HG03521 (cell line): ENCODE data around the gene TTC28.

Experiments
- ATAC-seq: cut with Tn5 transposase; IDR thresholded peaks from one replicate; pipeline ENCODE4 v1.9.1; 2021; ENCODE audit warnings: mild to moderate bottlenecking, moderate library complexity; ENCODE audit not compliant: unreplicated experiment

Gene TTC28

DNA sequence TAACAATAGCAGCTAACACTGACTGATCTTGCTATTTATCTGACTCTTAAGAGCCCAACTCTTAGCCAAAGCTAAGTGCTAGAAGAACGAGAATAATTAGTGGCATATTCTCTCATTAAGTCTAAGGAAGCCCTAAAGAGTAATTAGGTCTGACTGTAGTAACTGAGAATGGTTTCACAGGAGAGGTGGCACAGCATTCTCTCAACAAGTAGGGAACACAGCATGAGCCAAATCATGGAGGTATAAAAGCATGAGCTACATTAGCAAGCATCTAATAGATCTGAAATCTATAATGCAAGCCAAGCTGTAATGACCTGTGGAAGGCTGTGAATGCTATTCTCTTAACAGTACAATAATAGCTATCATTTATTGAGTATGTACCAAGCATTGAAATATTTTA is 230.6 kb downstream of the TTC28 start:
- ATAC-seq: no peak

DNA sequence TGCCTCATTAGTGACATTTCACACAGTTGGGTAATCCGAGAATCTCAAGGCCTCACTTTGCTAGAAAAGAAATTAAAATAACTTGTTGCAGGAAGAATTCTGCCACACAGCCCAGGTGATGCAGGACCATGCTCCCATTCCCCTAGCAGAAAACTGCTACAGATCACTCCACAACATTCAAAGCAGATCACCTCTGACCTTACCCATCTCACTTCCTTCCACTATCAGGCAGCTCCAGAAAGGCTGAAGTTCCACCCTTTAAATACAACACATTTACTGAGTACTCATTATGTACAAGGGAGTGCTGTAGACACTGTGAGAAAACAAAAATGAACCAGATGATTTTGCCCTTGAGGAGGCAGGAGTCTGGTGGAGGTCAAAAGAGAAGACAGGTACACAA is 231.0 kb downstream of the TTC28 start:
- ATAC-seq: no peak

DNA sequence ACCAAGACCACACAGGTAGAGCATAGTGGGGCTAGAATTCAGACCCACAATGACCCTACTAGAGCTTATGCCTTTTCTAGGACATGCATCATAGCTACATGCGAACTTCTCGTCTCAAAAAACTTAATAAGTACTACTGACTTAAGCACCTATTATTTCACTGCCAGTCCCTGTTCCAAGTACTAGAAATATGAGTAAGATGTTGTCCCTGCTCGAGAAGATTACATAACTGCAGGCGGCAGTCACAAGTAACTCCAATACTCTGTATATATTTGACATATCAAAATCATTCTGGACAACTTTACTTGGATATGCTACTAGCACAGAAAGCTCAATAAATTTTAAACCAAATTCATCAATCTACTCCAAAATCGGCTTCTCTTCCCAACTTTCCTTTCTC is 235.0 kb downstream of the TTC28 start:
- ATAC-seq: no peak

DNA sequence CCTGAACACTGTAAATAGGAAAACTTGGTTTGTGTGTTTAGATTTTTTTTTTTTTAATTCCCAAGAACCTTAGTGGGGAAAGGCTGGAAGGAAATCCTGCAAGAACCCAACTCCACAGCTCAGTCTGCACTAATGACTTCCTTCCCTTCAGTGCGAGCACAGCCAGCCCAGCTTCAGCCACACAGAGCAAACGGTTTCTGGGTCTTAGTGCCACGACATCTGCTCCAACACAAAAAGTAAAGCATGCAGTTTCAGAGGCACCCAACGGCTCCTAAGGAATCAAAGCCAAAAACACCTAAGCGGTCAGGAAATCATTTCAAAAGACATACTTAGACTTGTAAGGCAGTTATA is 236.1 kb downstream of the TTC28 start:
- no peak for ATAC-seq

DNA sequence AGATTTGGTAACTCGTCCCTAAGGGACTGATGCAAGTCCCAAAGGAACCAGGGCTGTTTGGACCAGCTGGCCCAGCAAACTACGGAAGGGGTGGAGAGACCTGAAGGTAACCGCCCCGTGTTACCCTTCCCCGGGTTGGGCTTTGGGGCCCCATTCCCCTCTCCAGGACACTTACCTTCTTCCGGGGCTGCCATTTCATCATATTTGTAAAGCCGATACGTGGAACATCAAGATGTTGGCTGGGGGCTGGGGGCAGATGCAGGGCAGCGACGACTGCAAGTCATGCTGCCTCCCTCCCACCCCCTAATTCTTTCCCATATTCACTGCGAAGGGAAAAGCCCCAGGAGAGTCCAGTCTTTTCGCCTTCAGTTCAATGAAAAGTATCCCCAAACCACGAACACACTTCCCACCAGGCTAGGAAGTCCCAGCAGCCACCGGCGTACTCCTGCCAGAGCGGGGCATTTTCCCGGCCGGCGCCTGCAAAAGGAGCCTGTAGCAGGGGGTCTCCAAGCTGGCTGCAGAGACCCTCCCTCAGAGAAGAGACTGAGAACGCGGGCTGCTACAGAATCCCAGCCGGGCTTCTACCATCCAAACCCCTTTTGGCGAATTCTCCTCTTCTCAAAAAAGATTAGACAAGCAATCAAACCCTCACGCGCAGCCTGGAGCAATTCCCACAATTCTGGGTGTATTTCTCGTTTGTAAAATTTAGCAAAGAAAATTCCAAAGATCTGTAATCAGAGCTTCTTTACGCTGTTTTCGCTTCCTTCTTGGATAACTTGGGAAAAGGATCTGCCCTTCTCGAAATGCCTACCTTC is 236.7 kb downstream of the TTC28 start:
- ATAC-seq: no peak

DNA sequence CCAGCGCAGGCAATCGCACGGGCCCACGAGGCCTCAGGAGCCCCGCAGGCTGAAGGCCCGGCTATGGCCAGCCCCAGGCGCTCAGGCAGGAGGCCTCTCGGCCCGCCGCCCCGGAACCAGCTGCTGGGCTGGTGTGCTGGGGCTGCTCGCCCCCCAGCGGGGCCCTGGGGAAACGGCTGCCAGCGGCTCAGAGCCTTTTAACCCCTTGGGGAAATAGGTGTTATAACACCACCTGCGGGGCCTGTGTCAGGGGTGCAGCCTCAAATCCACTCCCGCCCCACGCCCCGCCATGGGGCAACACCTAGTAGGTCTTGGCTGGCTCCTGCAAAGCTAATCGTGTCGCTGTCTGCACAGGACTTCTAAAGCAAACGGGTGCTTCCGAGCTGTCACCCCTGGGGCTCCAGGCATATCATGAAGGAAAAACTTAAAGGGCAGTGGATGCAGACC is 237.4 kb downstream of the TTC28 start:
- ATAC-seq: no peak

DNA sequence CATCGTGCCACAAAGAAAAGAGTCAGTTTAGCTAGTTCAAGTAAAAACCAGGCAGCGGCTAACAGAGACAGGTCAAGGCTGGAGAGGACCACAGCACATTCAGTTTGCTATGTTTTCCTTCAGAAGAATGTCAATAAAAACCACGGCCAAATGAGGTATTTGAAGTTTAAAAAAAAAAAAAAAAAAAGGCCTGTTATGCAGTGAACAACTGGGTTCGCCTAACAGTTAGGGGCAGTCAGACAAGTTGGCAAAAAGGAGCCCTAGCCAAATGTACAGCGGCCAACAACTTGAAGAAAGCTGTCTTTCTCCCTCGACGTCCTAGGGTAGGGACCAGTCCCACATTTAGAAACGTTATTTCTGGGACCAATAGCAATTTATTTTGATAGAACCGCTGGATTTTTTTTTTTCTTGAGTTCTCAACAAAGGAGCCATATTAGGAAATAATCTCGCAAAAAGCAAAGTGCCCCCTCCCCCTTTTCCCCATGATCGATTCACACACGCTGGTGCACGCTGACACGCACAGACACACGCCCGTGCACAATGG is 237.8 kb downstream of the TTC28 start:
- no peak for ATAC-seq

DNA sequence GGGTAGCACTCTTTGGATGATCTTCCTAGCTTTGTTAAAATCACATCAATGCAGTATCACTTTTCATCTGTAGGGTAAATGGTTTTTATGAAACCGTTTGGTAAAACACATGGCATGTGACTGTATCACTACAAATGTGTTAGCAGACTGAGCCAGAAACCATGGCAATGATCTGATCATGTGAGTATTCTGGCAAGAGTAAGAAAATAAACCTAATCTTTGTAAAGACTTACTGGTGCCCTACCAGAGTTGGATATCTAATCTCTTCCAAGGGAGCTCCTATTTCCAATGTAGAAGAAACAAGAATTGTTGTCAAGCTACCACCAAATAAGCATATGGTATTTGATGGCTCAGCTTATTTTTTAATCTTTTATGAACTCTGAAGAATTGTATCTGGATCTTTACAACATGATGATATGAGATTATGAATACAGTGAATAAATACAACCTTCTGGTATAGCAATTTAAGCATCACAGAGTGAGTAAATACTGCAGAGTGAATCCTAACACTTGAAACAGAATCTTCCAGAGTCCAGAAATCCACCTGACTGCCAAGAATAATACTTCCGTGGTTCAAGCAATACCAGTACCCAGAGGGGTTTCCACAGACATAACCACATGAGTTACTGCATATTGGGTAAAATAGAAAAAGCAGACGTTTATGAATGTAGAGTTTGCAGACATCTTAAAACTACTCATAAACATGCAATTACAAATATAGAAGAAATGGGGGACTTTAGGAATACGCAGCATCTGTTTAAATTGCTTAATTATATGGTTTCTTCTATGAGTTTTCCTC is 238.8 kb downstream of the TTC28 start:
- ATAC-seq: no peak

DNA sequence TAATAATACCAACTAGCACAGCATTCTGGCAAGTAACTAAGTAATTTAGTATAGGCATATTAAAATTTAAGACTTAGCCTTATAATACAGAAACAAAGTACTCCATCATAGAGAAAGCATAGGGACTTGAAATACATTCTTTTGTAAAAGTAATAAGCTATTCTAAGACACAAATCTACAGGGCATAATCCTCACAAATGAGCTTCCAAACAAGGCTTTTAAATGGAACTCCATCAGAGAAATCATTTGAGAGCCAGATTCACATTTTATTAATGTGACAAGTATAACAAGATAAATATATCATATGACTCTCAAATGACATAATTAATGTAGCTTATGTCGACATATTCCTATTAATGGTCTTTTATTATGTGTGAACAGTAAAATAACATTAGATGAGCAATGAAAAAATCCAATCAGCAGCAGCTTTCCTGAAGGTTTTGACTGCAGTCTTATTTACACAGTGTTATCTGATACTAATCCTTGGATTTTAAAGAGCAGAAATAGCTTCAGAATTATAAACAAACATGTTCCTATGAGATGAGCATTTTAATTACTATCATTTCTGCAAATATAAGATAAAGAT is 241.4 kb downstream of the TTC28 start:
- no peak for ATAC-seq

DNA sequence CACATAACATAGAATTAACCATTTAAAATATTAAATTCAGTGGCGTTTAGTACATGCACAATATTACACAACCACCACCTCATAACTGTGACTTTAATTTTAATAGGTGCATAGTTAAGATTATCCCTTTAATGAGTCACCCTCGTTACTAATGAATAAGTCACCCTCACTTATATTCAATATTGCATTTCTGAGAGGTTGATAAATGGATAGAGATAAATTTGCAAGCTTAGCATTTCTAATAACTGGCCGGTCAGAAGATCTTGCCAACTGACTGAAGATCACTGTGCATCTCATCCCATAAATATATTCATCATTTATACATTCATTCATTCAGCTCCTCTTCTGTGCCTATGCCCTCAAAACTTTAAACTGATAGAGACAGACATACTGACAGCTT is 243.7 kb downstream of the TTC28 start:
- ATAC-seq: no peak

DNA sequence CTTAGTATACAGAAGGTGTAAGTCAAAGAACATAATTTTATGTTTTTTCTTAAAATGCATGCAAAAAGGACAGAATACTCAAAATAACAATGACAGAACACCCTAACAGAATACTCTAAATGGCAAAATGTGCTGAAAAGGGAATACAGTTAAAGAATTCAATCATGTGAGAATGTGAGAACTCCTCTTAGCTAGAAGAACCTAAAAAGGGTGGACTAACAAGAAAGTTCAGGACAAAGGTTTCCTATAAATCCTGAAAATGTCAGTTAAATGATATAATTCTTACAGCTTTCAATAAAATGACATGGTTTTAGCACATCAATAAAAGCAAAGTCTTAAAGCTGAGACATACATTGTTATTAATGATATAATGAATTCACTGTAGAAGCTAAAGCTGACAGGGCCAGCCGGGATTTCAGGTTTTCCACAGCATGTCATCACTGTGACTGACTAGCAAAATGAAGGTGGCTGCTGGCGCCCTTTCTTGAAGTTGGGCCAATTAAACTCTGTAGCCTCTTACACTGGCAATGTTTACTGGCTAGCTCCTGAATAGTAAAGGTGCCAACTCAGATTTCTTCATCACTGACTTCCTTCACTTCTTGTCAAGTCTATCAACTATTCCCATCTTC is 244.4 kb downstream of the TTC28 start:
- ATAC-seq: no peak

DNA sequence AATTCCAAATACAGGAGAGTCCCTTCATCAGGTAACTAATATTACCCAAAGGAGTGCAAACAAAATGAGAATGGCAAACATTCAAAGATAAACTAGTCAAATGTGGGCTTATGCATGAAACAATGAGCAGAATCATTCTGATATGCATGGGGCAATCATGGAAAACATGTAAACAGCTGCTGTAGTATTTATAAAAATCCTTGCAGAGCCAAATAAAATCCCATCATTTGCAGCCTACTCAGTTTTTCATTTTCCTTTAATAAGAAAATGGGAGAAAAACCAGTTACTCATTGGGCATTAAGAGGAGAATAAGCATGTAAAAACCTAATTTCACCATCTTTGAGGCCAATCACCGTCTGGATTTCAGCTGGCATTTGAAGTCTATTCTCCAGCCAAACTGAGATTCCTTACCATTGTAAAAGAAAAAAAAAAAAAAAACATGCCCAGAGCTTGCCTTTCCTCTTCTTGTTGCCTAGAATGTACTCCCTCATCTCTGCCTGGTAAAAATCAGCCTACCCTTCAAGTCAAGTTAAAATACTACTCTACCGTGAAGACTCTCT is 249.1 kb downstream of the TTC28 start:
- no peak for ATAC-seq

DNA sequence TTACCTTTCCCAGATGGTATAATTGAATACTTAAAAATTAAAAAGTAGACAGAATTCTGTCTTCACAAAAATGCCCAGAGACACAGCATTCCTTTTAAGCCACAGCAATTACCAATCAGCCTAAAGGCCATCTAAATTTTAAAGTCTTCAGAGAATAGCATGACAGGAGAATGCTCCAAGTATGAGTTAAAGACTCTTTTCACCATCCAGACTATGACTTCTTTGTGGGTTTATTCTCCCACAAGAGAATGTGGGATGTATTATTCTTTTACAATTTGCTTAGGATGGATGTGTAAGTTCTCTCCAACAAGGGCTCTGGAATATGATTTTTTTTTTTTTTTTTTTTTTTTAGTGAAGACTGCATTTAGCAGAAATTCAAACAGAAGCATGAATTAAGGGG is 249.9 kb downstream of the TTC28 start:
- ATAC-seq: no peak

DNA sequence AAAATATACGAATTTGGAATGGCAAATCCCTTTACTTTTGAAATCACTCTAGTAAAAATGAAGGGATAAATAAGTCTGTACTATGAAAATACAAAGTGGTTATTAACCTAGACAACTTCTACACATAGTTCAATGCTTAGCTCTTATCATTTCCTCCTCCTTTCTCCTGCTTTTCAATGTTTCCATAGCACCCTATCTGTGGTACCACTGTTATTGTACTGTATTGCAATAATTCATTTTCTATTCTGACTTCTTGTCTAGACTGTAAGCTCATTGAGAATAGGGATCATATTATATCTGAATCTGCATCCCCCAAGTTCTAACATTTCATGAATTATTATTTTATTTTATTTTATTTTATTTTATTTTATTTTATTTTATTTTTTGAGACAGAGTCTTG is 251.4 kb downstream of the TTC28 start:
- ATAC-seq: no peak

DNA sequence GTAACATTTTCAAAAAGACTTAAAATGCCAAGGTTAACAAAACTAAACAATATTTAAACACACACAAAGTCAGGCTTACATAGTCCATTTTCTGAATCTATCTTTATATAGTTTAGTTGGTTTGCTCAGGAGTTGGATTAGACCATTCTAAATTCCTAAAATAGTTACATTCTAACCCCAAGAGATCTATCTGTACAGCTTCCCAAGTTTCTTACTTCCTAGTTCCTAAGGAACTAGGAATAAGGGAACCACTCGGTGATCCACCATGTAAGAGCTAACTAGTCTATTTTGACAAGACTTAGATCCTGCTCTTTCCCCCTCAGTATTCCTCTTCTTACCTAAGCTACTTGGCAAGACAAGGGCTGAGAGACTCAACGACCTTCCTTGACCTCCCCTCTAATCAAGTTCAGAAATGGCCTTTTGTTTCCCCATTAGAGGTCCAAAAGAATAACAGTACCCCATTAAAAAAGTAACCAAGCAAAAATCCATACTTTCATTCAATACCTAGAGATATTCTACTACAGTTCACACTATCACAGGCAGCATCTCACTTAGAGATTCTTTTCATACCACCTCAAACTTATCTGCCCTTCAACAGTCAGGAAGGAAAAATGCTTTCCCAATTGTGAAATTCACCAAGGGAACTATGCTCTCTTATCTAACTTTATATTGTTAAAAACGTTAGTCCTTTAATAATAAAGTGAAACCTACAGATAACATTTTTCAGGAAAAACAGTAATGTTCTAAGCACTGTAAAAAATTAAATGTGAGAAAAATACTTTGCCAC is 253.1 kb downstream of the TTC28 start:
- ATAC-seq: no peak

DNA sequence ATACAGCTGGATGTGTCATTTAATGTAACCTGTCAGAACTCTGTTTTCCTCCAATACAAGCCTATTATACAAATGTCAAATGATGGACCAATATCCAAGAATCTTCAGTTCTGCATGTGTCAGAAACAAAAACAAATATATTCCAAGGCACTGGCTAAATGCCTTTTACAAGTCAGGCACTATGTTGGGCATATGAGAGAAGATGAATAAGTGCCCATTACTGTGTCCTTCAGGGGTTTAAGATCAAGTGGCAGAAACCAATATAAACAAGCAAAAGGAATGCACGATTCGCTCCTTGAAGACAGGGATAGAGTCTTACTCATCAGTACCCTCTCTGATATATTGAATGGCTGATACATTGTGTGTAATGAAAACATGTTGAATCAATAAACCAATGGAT is 254.4 kb downstream of the TTC28 start:
- ATAC-seq: no peak

DNA sequence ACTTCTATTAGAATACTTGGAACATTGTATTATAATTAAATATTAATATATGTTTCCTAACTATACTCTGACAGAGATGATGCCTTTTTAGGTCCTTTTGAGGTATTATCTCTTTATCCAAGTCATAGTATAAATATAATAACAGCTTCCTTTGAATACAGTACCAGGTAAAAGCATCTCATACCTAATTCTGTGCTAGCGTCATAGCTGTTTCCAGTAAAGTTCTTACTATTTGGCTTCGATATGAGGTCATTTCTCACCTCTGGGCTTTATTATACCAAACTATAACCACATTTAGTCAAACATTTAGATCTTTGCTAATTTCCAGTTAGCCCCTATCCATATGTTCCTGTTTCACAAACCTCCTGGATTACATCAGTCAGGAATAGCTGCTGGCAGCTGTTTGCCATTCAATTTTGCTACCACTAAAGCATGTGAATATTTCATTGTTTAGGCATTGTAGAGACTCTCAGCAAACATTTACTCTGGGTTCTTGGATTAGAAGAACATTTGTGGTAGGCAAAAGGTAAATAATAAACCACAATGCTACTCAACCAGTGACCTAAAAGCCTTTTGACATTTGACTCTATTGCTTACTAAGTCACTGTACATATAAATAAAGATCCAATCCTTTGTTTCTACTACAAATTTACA is 255.1 kb downstream of the TTC28 start:
- ATAC-seq: no peak

DNA sequence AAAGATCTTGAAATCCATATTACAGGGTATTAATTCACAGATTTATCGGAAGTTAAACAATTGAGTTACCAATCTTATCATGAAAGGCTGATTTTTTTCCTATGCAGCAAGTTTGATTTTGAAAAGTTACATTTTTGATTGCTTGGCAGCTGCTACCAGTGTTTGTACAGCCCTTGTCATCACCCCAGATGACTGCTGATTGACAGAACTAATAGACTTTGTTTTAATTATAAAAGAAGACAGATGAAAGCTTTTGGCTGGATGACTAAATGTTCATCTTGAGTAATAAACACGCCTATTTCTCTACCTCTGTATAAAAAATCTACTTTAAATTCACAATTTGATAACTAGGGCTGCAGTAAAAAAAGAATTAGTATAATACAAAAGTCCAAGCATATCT is 259.7 kb downstream of the TTC28 start:
- ATAC-seq: no peak

DNA sequence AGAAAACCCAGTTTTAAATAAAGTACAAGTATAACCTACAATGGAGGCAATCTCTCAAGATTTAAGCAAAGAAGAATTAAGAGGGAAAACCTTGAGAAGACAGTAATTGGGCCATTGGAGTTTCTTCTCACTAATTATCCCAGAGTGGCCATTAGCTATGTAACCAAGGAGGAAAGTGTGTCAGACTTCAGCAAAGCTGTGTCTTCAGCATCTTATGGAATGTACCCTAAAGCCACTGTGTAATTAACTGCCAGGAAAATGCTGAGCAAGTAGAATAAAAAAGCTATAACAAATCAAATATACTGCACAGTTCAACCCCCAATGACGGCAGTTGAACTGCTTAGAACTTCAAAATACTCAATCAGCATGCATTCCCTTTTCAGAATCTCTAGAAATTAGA is 261.6 kb downstream of the TTC28 start:
- no peak for ATAC-seq

DNA sequence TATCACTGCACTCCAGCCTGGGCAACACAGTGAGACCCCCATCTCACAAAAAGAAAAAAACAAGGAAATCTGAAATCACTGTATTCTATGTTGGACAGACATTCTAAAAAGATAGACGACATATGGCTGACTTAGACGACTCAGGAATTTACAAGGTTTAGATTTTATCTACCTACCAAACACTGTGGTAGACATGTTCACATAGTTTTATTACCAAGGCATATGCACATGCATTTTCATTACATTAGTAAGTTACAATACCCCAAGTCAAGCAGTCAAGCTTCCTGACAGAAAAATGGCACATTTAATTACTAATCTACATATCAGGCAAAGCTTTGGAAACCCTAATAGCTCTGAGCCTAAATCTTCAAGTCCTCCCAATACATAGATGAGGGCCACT is 262.2 kb downstream of the TTC28 start:
- ATAC-seq: no peak
